Measurements from ENCODE around the gene CAPZA2. TPM values are rescaled to one million over a fixed set of nuclear protein-coding genes. Genes with fewer than 3 reads are reported as not detected.

Gene CAPZA2
- total and polyA plus RNA-seq, 9 of the 15 experiments (the other 6 are each of a cell fraction or from before 2014, with no cell fraction given) = 67.0 to 524 (median 176) TPM

DNA sequence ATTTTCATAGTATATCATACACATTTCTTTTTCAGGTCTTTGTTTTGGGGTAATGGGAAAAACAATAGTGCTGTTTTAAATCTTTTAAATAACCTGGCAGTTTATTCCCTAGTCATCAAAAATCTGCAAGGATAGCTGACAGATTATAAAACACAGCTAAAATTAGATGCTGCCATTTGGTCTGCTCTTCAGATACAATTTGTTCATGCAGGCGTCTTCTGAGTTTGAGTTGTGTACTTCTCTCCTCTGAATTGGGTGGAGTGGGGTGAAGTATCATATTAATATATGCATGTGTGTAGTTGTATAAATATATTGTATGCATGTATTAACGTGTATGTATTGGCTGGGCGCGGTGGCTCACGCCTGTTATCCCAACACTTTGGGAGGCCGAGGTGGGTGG, 48.0 kb downstream of the CAPZA2 start:
- peaks cover 86% of the 10 kb centered on the region for H3K36me3 ChIP-seq (ENCODE audit: control insufficient read depth, insufficient read depth, low read length)

More for the DNA sequence above, 48.0 kb downstream of the CAPZA2 start:
- Histone ChIP-seq H3K79me2 (ENCODE audit: control insufficient read depth, insufficient read depth, low read length) (no peaks in the 10 kb centered on the region), H4K20me1 (replicated peaks; ENCODE audit: control insufficient read depth, insufficient read depth, low read length) (no peaks in the 10 kb centered on the region), H3K9me1 (ENCODE audit: control insufficient read depth, insufficient read depth, low read length) (no peaks in the 10 kb centered on the region), H3K27ac (ENCODE audit: extremely low read depth, low read depth, low read length) (no peak overlapping the region), H2AFZ (ENCODE audit: low read depth, low read length) (no peak overlapping the region), H3K9me3 (replicated peaks; ENCODE audit: control insufficient read depth, insufficient read depth, low read depth, low read length) (no peaks in the 10 kb centered on the region), H3K4me3 (no peak overlapping the region), H3K9ac (ENCODE audit: insufficient read depth in 1 of 2, low read depth in 2 of 2, low read length in 2 of 2) (no peak overlapping the region), H3K4me1 (replicated peaks in 1 of 2; ENCODE audit: control insufficient read depth in 2 of 2, insufficient read depth in 2 of 2, low read length in 2 of 2) (no peaks in the 10 kb centered on the region), H3K27me3 (ENCODE audit: control insufficient read depth in 2 of 2, insufficient read depth in 2 of 2, low read length in 2 of 2) (no peaks in the 10 kb centered on the region), H3K4me2 (ENCODE audit: insufficient read depth, low read length) (no peak overlapping the region)
- intact Hi-C loops (cut with micrococcal nuclease) = no loop called here
- TF ChIP-seq MAFF (IDR thresholded peaks at IDR 0.05; ENCODE audit: low read length) = peak; percentile 41
- TF ChIP-seq ZNF316 (IDR thresholded peaks at IDR 0.05) = peak; percentile 74
- TF ChIP-seq CCNT2 (IDR thresholded peaks at IDR 0.05; ENCODE audit: borderline replicate concordance, extremely low read depth, insufficient read length, low read depth, low read length) = no peak
- TF ChIP-seq NCOA1 (IDR thresholded peaks at IDR 0.05; ENCODE audit: low read depth) = no peak
- no peak for TF ChIP-seq HINFP (tag; conservative IDR thresholded peaks at IDR 0.05; ENCODE audit: low read depth)
- no peak for TF ChIP-seq ZNF124 (CRISPR knock-in tag; IDR thresholded peaks at IDR 0.05)
- TF ChIP-seq HLTF (IDR thresholded peaks at IDR 0.05) = no peak
- TF ChIP-seq MAFK (IDR thresholded peaks at IDR 0.05; ENCODE audit: low read length) = peak; percentile 7; the same call in 1 of the 2 replicates
- TF ChIP-seq ELF2 (CRISPR knock-in tag; IDR thresholded peaks at IDR 0.05) = no peak
- peak; percentile 52; the same call in 1 of the 2 replicates for TF ChIP-seq C11orf30 (IDR thresholded peaks at IDR 0.05; ENCODE audit: low read depth)
- no peak for TF ChIP-seq ZNF324 (CRISPR knock-in tag; IDR thresholded peaks at IDR 0.05)
- no TSS peak for BruUV-seq (replicated peaks)
- no peak for FAIRE-seq
- POLR2A ChIA-PET = interaction anchor here (0.9 kb wide), 1 partner anchor 14 kb away, joined by 3 read pairs; no protein-coding TSS in a partner anchor
- 91% methylated on average over 6 of the region's 6 CpGs for WGBS (ENCODE audit: insufficient coverage, low coverage, missing lambda C conversion rate)
- no peak for DNase-seq (ENCODE audit: extremely low read depth in 1 of 4, low spot score in 3 of 4)
- CTCF ChIA-PET (ENCODE audit: low intra/inter-chr PET ratio) = no interaction called here
- in situ Hi-C loops (cut with MboI) = no loop called here
- ATAC-seq = no peak

All from K562 (cell line).